ENCODE measurements around the gene PARD3B. TPM values are rescaled to one million over a fixed set of nuclear protein-coding genes. Genes with fewer than 3 reads are reported as not detected.

PARD3B gene
- total and polyA plus RNA-seq, 2 of the 8 experiments (the other 6 are each of a cell fraction or from before 2014, with no cell fraction given) = 1.2 to 5.7 TPM

GRCh38 chr2:205091411-205091810 lies 546.1 kb downstream of the PARD3B start:
- no peaks in the 10 kb centered on the region for H3K9me3 ChIP-seq (ENCODE audit: insufficient read depth in 2 of 2, low read depth in 1 of 2, low read length in 1 of 2)
- H3K4ac ChIP-seq (replicated peaks; ENCODE audit: insufficient read length, low read depth, low read length) = no peak overlapping the region
- no peak overlapping the region for H3K14ac ChIP-seq (ENCODE audit: insufficient read length)
- H3K9ac ChIP-seq (replicated peaks in 1 of 4; ENCODE audit: extremely low read depth in 1 of 4, low read depth in 3 of 4, low read length in 3 of 4) = no peak overlapping the region
- H4K8ac ChIP-seq (ENCODE audit: extremely low read depth, insufficient read depth, low read length) = no peak overlapping the region
- no peak overlapping the region for H3K18ac ChIP-seq (ENCODE audit: extremely low read depth, low read length)
- no peak overlapping the region for H3K56ac ChIP-seq (replicated peaks; ENCODE audit: insufficient read length, low read depth, low read length)
- FAIRE-seq (no peak), DNase-seq (ENCODE audit: low read depth in 1 of 2, low spot score in 2 of 2) (no peak)
- H2BK5ac ChIP-seq (ENCODE audit: low read depth, low read length) = no peak overlapping the region
- H2BK120ac ChIP-seq (replicated peaks; ENCODE audit: low read depth, low read length) = no peak overlapping the region
- no peak for TF ChIP-seq CTCF (IDR thresholded peaks at IDR 0.05; ENCODE audit: control extremely low read depth in 1 of 3, insufficient read depth in 1 of 3, low read depth in 1 of 3, low read length in 3 of 3)
- no peak for TF ChIP-seq NANOG (IDR thresholded peaks at IDR 0.05; ENCODE audit: insufficient read depth, low read depth, low read length, poor library complexity, severe bottlenecking)
- no peak for TF ChIP-seq ASH2L (IDR thresholded peaks at IDR 0.05; ENCODE audit: low read length)
- TF ChIP-seq KDM5A (IDR thresholded peaks at IDR 0.05; ENCODE audit: low read length) = no peak
- no peak for TF ChIP-seq CHD1 (IDR thresholded peaks at IDR 0.05; ENCODE audit: low read depth, low read length)
- no peak overlapping the region for H2AK5ac ChIP-seq (ENCODE audit: low read depth, low read length)
- H2BK20ac ChIP-seq (ENCODE audit: low read length) = no peak overlapping the region
- no peak overlapping the region for H2BK12ac ChIP-seq (ENCODE audit: low read depth, low read length)
- no peak overlapping the region for H4K5ac ChIP-seq (ENCODE audit: insufficient read length, low read depth, low read length)
- no peaks in the 10 kb centered on the region for H3K4me1 ChIP-seq (replicated peaks in 1 of 4; ENCODE audit: control insufficient read depth in 3 of 4, insufficient read depth in 4 of 4, low read length in 3 of 4)
- H4K20me1 ChIP-seq (replicated peaks in 1 of 2; ENCODE audit: control insufficient read depth in 1 of 2, insufficient read depth in 2 of 2, low read length in 2 of 2) = no peaks in the 10 kb centered on the region
- no peak overlapping the region for H2BK15ac ChIP-seq (ENCODE audit: low read length)
- H3K79me1 ChIP-seq (ENCODE audit: low read depth, low read length) = no peaks in the 10 kb centered on the region
- no peaks in the 10 kb centered on the region for H3K27me3 ChIP-seq (replicated peaks in 1 of 4; ENCODE audit: control insufficient read depth in 3 of 4, extremely low read depth in 1 of 4, insufficient read depth in 3 of 4, low read length in 3 of 4)
- H3K4me3 ChIP-seq (ENCODE audit: extremely low read depth in 1 of 4, insufficient read depth in 2 of 4, low read depth in 3 of 4, low read length in 4 of 4) = no peak overlapping the region
- H2AFZ ChIP-seq (ENCODE audit: low read length) = no peak overlapping the region
- H3K27ac ChIP-seq (ENCODE audit: low read depth, low read length) = no peak overlapping the region
- H3K23me2 ChIP-seq (ENCODE audit: low read depth, low read length) = no peaks in the 10 kb centered on the region
- CTCF ChIA-PET (ENCODE audit: partially characterized antibody) = interaction anchor here (1.0 kb wide), 1 partner anchor 83 kb away, joined by 3 read pairs; no protein-coding TSS in a partner anchor
- POLR2A ChIA-PET (ENCODE audit: partially characterized antibody) = interaction anchor here (0.7 kb wide), 1 partner anchor 10 kb away, joined by 5 read pairs; no protein-coding TSS in a partner anchor
- H3K4me2 ChIP-seq (ENCODE audit: insufficient read depth in 1 of 2, low read depth in 2 of 2, low read length in 2 of 2) = no peak overlapping the region
- no peak overlapping the region for H4K91ac ChIP-seq (replicated peaks; ENCODE audit: insufficient read length, low read length)
- H3K23ac ChIP-seq (ENCODE audit: insufficient read length) = no peak overlapping the region
- 87% methylated on average over 3 of the region's 3 CpGs; no CpG with 5 or more reads in 1 of the 2 experiments for WGBS, 2 experiments (ENCODE audit: extremely low coverage in 1 of 2, insufficient coverage in 1 of 2, insufficient read length in 1 of 2, insufficient replicate concordance in 2 of 2, low coverage in 1 of 2, low lambda C conversion rate in 2 of 2, missing lambda C conversion rate in 1 of 2)
- no peaks in the 10 kb centered on the region for H3K79me2 ChIP-seq (ENCODE audit: control insufficient read depth in 1 of 2, insufficient read depth in 2 of 2, low read length in 2 of 2)
- H3K36me3 ChIP-seq (ENCODE audit: control insufficient read depth in 2 of 4, insufficient read depth in 4 of 4, low read length in 3 of 4) = no peaks in the 10 kb centered on the region

Data from H1 (cell line).